Measurements from ENCODE around the gene SERP2. TPM values are rescaled to one million over a fixed set of nuclear protein-coding genes. Genes with fewer than 3 reads are reported as not detected.

Gene SERP2
- total and polyA plus RNA-seq, 2 of the 8 experiments (the other 6 are each of a cell fraction or from before 2014, with no cell fraction given) = 2.0 to 2.3 TPM

GRCh38 chr13:44395976-44396694 is 22.5 kb downstream of the SERP2 start:
- Histone ChIP-seq H4K20me1 (replicated peaks in 1 of 2; ENCODE audit: control insufficient read depth in 1 of 2, insufficient read depth in 2 of 2, low read length in 2 of 2) (no peaks in the 10 kb centered on the region), H3K14ac (ENCODE audit: insufficient read length) (no peak overlapping the region), H2BK15ac (ENCODE audit: low read length) (no peak overlapping the region), H2BK5ac (ENCODE audit: low read depth, low read length) (no peak overlapping the region), H4K5ac (ENCODE audit: insufficient read length, low read depth, low read length) (no peak overlapping the region), H3K79me1 (ENCODE audit: low read depth, low read length) (no peaks in the 10 kb centered on the region), H3K4me1 (replicated peaks in 1 of 4; ENCODE audit: control insufficient read depth in 3 of 4, insufficient read depth in 4 of 4, low read length in 3 of 4) (peaks cover 0 to 4% (median 2%) of the 10 kb centered on the region in 4 experiments; a peak in 3 of 7 replicates), H3K4me3 (ENCODE audit: extremely low read depth in 1 of 4, insufficient read depth in 2 of 4, low read depth in 3 of 4, low read length in 4 of 4) (no peak overlapping the region), H3K9ac (replicated peaks in 1 of 4; ENCODE audit: extremely low read depth in 1 of 4, low read depth in 3 of 4, low read length in 3 of 4) (no peak overlapping the region), H4K8ac (ENCODE audit: extremely low read depth, insufficient read depth, low read length) (no peak overlapping the region), H2BK120ac (replicated peaks; ENCODE audit: low read depth, low read length) (no peak overlapping the region), H3K18ac (ENCODE audit: extremely low read depth, low read length) (no peak overlapping the region), H2AK5ac (ENCODE audit: low read depth, low read length) (no peak overlapping the region), H3K27ac (ENCODE audit: low read depth, low read length) (no peak overlapping the region), H3K9me3 (ENCODE audit: insufficient read depth in 2 of 2, low read depth in 1 of 2, low read length in 1 of 2) (no peaks in the 10 kb centered on the region), H3K56ac (replicated peaks; ENCODE audit: insufficient read length, low read depth, low read length) (no peak overlapping the region), H3K23me2 (ENCODE audit: low read depth, low read length) (no peaks in the 10 kb centered on the region), H2AFZ (ENCODE audit: low read length) (no peak overlapping the region), H3K79me2 (ENCODE audit: control insufficient read depth in 1 of 2, insufficient read depth in 2 of 2, low read length in 2 of 2) (no peaks in the 10 kb centered on the region), H3K23ac (ENCODE audit: insufficient read length) (no peak overlapping the region), H3K27me3 (replicated peaks in 1 of 4; ENCODE audit: control insufficient read depth in 3 of 4, extremely low read depth in 1 of 4, insufficient read depth in 3 of 4, low read length in 3 of 4) (no peaks in the 10 kb centered on the region), H3K36me3 (ENCODE audit: control insufficient read depth in 2 of 4, insufficient read depth in 4 of 4, low read length in 3 of 4) (no peaks in the 10 kb centered on the region), H3K4ac (replicated peaks; ENCODE audit: insufficient read length, low read depth, low read length) (no peak overlapping the region), H3K4me2 (ENCODE audit: insufficient read depth in 1 of 2, low read depth in 2 of 2, low read length in 2 of 2) (no peak overlapping the region), H4K91ac (replicated peaks; ENCODE audit: insufficient read length, low read length) (no peak overlapping the region), H2BK12ac (ENCODE audit: low read depth, low read length) (no peak overlapping the region; the same call in 1 of the 2 replicates), H2BK20ac (ENCODE audit: low read length) (no peak overlapping the region)
- 93% methylated on average over 8 of the region's 8 CpGs; no CpG with 5 or more reads in 1 of the 2 experiments for WGBS, 2 experiments (ENCODE audit: extremely low coverage in 1 of 2, insufficient coverage in 1 of 2, insufficient read length in 1 of 2, insufficient replicate concordance in 2 of 2, low coverage in 1 of 2, low lambda C conversion rate in 2 of 2, missing lambda C conversion rate in 1 of 2)
- ChIA-PET POLR2A (ENCODE audit: partially characterized antibody) (interaction anchor here (0.8 to 2.0 kb wide), 4 partner anchors 20 to 41 kb away, joined by 3 to 9 read pairs (median 4); no protein-coding TSS in a partner anchor), CTCF (ENCODE audit: partially characterized antibody) (interaction anchor here (0.6 to 1.6 kb wide), 7 partner anchors 9 to 494 kb away, joined by 3 to 5 read pairs (median 3); no protein-coding TSS in a partner anchor)
- FAIRE-seq (no peak), DNase-seq (ENCODE audit: low read depth in 1 of 2, low spot score in 2 of 2) (no peak)
- TF ChIP-seq GTF2F1 (IDR thresholded peaks at IDR 0.05; ENCODE audit: borderline replicate concordance, low read depth, low read length) (no peak), EGR1 (IDR thresholded peaks at IDR 0.05; ENCODE audit: borderline replicate concordance, low read depth, low read length) (no peak), SP2 (IDR thresholded peaks at IDR 0.05; ENCODE audit: low read length) (no peak), CBX5 (IDR thresholded peaks at IDR 0.05; ENCODE audit: low read depth, low read length) (no peak), SIN3A (conservative IDR thresholded peaks at IDR 0.05 in 1 of 2, IDR thresholded peaks at IDR 0.05 in 1 of 2; ENCODE audit: low read depth in 1 of 2, low read length in 2 of 2) (no peak), POU5F1 (IDR thresholded peaks at IDR 0.05; ENCODE audit: low read depth, low read length) (no peak), GABPA (IDR thresholded peaks at IDR 0.05; ENCODE audit: borderline replicate concordance, insufficient read depth, low read length) (no peak), HDAC2 (IDR thresholded peaks at IDR 0.05; ENCODE audit: borderline replicate concordance in 1 of 2, low read depth in 2 of 2, low read length in 2 of 2) (no peak), TEAD4 (IDR thresholded peaks at IDR 0.05; ENCODE audit: low read depth, low read length) (no peak), NANOG (IDR thresholded peaks at IDR 0.05; ENCODE audit: insufficient read depth, low read depth, low read length, poor library complexity, severe bottlenecking) (no peak), SUZ12 (IDR thresholded peaks at IDR 0.05; ENCODE audit: low read length) (no peak), RXRA (IDR thresholded peaks at IDR 0.05; ENCODE audit: insufficient read depth, low read depth, low read length) (no peak)
